ENCODE measurements around the gene PLCH2.
"Not testable (repeated sequence)": the region's sequence is repeated elsewhere in the genome, so short reads cannot be mapped to it uniquely, and the experiment has no call there.

Gene PLCH2

GRCh38 chr1:2476061-2476999, at the start of gene PLCH2:
Gene PLCH2, plus strand, starts transcription at chr1:2476289. Its CDS starts 300 bp downstream, at chr1:2476589.
- no peak for DNase-seq (ENCODE audit: low read depth)

DNA sequence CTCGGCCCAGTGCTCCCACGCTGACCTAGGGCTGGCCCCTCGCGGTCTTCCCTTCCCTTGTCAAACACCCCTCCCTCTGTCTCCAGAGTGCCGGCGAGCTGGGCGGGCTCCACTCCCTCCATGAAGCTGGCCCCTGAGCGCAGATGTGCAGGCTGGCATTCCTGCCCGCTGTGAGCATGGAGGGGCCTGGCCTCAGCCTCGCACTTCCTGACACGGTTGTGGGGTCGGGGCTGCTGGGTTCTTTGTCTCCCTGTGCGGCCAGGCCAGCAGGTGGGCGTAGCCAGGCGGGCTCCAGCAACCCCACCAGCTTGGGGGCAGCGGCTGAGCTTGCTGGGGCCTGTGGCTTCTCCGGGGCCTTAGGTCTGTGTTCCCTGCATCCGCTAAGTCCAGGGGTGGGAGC, 49.5 kb upstream of the PLCH2 start:
- no peak for DNase-seq (ENCODE audit: low read depth)

DNA sequence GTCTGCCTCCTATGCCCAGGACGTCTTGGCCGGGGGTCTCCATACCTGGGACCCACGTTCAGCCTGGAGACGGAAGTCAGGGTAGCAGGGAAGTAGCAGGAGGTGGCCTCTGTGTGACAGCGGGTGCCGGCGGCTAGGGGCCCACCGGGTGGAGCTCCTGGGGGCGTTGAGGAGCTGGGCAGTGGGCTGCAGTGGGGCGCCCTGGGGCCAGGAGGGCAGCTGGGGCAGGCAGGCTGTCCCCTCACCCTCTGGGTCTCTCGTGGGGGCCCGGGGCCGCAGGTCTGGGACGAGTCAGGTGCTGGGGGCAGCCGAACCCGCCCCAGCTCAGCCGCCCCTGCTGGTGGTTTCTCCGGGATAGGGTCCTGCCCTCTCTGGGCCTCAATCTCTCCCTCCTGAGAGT, 49.0 kb upstream of the PLCH2 start:
- DNase-seq (ENCODE audit: low read depth) = no peak

- DNase-seq (ENCODE audit: low read depth) = no peak
Observed at GRCh38 chr1:2427976-2428375, 48.1 kb upstream of the PLCH2 start.

DNA sequence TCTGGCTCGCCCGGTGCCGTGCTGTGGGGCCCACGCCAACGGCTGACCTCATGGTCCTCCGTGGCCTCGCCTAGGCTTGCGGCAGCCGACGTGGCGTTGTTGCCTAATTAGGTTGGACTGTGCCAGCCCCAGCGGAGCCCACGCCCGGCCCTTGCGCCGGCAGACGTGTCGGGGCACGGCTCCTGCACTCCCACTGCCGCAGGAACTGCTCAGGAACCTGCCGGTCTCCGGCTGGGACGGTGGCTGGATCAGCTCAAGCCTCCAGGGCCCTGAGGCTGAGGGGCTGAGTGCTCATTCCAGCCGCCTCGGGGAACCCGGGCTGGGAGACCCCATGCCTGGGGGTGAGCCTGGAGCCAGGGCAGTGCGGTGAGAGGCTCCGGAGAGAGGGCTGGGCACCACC, 47.6 kb upstream of the PLCH2 start:
- DNase-seq (ENCODE audit: low read depth) = no peak

DNA sequence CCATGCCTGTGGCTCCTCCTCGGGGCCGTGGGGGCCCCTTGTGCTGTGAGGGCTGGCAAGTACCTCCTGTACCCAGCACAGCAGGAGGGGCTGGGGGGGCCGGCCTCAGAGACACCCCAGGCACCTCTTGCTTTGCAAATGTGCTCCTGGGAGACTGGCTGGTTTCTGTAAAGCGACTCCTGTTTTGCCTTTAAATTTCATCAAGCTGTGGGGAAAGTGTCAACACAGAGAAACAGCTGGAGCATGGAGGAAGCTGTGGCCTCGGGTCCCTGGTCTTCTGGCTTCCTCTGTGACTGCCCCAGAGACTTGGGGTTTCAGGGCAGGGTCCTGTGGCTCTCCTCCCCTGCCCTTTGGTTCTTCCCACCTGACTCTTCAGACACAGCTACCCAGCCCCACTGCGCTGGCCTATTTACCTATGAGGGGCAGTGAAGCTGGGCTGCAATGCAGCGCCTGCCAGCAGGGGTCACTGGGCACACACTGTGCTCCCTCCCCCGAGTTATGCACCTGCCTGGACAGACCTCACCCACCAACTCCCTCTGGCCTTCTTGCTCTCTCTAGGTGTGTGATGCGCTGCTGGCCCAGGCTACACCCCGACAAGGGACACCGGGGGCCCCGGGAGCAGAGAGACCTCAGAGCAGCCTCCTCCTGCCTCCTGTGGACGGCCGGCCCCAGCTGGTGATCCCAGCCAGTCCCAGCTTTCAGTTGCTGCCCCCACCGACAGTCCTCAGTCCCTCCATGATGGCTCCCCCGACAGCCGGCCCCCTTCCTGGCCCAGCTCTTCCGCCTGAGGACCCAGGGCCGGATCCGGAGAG, 46.1 kb upstream of the PLCH2 start:
- no peak for DNase-seq (ENCODE audit: low read depth)

DNA sequence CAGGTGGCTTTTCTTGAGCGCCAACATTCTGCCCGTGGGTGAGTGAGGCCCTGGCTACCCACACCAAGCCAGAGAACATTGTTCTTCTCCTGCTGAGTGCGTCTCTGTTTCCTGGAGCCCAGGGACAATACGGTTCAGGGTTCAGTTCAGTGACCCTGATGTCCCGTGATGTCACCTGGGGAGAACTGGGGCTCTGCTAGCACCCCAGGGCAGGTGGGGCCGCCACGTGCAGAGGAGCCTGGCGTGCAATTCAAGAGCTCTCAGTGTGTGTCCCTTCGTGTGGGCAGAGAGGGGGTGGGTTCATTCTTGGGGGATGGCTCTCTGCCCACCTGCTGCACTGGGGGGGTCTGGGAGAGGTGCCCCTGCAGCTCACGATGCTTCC, 45.5 kb upstream of the PLCH2 start:
- DNase-seq (ENCODE audit: low read depth) = no peak

- DNase-seq (ENCODE audit: low read depth) = no peak
Observed at GRCh38 chr1:2431103-2431502, 45.0 kb upstream of the PLCH2 start.

DNA sequence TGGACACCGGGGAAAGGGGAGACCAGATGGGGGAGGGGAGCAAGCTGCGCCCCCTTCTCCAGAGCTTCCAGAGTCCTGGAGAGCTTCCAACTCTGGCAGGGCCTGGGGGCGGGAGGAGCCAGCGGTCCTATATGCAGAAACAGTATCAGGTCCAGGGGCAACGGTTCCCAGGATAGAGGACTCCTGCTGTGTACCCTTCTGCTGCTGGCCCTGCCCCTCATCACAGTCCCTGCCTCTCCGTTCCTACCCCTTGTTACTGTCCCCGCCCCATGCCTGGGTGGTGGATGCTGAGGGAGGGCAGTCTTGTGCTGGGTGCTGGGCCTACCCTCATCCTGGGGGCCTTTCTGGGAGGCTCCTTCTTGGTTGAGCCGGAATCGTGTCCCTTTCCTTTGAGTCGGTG, 44.6 kb upstream of the PLCH2 start:
- DNase-seq (ENCODE audit: low read depth) = no peak

DNA sequence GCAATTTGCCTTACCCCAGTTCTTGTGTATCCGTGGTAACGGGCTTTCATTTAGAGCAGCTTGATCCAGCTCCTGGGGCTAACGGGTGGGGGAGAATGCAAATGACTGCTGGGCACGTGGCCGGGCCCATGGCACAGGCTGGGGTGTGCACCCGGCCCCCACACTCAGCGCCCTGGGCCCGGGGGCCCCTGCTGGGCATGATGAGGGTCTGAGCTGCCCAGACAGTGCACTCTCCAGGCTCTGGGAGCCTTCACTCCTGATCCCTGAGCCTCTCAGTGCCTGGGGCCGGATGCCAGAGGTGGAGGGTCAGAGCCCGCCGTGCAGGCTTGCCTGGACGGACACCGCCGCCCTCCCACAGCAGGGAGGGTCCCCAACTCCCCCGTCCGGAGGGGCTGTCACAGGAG, 43.6 kb upstream of the PLCH2 start:
- DNase-seq (ENCODE audit: low read depth) = no peak

GRCh38 chr1:2433196-2433595, 42.9 kb upstream of the PLCH2 start:
- DNase-seq (ENCODE audit: low read depth) = no peak

DNA sequence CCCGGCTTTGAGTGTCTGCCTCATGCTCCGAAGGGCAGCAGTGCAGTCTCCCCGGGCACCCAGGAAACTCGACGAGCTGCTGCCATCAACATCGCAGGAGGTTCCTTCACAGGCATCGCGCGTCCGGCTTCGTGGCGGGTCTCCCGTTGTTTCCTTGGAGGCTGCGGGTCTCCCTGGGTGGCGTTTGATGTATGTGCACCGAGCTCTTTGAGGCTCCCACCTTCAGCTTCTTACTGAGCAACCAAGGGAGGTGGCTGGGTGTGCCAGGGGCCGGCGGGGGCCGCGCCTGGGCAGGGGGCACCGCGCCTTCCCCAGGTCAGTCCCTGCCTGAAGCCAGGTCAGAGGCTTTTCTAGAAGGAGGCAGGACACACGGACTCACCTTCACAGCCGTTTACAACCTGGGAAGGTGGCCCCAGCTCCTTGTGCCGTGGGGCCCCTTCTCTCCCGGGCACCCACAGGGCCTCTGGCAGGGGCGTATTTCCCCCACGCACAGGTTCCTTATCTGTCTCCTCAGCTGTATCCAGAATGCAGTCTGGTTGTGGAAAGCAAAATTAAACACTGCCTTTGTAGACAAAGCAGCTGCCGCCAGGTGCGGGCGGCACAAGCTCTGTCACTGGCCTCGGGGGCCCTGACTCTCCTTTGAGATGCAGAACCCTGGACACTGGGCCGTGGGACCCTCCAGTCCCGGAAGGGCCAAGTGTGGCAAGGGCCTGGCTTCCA, 42.0 kb upstream of the PLCH2 start:
- no peak for DNase-seq (ENCODE audit: low read depth)

GRCh38 chr1:2435091-2435490, 41.0 kb upstream of the PLCH2 start:
- no peak for DNase-seq (ENCODE audit: low read depth)

DNA sequence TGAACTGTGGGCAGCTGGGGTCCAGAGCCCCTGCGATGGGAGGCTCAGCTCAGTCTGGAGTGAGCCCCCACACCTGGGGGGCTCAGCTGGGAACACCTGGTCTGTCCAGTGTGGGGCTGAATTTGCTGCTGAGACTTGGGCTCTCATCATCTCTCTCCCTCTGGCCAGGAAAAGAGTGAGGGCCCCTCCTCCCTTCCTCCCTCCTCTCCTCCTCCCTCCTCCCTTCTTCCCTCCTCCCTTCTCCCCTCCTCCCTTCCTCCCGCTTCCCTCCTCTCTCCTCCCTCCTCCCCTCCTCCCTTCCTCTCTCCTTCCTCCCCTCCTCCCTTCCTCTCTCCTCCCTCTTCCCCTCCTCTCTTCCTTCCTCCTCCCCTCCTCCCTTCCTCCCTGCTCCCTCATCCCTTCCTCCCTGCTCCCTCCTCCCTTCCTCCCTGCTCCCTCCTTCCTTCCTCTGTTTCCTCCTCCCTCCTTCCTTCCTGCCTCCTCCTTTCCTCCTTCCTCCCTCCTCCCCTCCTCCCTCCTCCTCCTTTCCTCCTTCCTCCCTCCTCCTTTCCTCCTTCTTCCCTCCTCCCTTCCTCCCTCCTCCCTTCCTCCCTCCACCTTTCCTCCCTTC, 40.2 kb upstream of the PLCH2 start:
- DNase-seq (ENCODE audit: low read depth) = no peak

GRCh38 chr1:2436876-2437275, 39.2 kb upstream of the PLCH2 start:
- DNase-seq (ENCODE audit: low read depth) = no peak

DNA sequence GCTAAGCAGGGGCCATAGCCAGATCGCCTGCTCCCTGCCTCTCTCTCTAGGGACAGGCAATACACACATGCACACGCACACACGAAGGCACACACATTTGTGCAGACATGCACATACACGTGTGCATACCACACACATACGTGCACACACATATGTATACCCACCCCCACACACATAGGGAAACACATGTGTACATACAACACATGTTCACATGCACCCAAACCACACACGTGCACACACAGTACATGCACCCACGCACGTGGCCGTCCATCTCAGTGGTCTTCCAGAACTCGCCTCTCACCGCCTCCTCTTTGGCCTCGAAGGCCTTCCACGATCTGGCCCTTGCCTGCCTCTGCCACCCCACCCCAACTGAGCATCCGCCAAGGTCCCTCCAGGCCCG, 38.5 kb upstream of the PLCH2 start:
- DNase-seq (ENCODE audit: low read depth) = no peak

DNA sequence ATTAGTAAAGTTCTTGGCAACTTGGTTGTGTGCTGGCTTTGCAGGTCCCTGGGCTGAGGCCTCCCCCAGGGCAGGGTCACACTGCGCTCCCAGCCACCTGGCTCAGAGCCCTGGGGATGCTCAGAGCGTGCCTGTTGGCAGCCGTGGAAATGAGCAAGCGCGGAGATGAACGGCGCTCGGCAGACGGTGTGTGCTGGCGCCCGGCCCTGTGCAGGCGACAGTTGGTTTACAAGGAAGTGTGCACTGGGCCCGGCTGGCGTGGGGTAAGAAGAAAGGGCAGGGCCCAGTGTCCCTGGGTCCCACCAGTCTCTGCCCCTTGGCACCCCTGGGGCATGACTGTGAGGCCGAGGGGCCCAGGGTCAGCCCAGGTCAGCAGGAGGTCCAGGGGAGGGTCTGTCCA, 38.1 kb upstream of the PLCH2 start:
- no peak for DNase-seq (ENCODE audit: low read depth)

DNA sequence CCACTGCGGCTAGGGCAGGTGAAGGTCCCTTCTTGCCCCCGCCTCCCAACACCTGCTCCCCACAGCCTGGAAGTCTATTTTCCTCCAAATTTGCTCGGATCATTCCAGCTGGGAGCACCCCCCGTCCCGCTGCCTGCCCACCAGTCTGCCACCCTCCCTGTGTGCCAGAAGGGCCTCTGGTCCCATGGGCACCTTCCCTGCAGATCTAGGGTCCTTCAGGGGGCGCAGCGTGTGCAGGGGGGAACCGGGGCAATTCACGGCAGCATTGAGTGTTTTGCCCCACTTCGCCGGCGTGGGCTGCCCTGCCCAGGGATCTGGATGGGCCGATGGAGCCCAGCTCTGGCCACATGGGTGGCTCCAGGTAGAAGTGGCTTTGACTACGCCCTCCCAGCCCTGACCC, 37.4 kb upstream of the PLCH2 start:
- DNase-seq (ENCODE audit: low read depth) = no peak

DNA sequence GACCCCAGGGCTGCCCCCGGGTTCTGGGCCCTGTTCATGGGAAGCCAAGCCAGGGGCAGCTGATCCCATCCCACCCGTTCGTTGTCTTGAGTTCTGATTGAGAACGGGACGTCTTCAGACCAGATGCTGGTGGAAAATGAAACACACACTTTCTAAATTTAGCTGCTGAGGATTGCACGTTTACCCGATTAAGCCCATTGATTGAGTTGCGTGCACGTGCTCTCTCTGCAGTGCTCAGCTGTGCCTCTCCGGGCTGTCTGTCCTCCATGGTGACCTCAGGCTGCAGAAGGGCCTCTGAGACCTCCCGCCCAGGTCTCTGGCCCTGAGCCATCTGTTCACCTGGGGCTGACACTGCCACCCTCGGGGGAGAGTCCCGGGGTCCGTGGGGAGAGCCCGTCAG, 36.7 kb upstream of the PLCH2 start:
- no peak for DNase-seq (ENCODE audit: low read depth)

- DNase-seq (ENCODE audit: low read depth) = not testable (repeated sequence)
Observed at GRCh38 chr1:2440346-2440745, 35.7 kb upstream of the PLCH2 start.

DNA sequence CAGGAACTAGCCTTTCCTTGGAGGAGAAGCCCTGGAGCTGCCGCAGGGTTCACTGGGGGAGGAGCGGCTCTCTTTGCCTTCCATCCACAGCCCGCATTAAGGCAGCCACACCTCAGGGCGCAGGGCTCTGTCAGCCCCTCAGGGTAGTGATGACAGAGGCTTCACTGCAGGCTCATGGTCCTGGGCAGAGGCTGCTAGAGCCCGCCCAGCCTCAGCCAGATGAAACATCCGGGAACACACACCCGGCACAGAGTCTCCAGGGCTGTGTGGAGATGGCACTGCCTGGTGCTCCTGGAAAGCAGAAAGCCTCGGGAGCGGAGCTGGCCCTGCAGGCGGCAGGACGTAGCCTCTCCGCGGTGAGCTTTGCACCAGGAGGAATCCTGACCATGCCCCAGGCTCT, 34.3 kb upstream of the PLCH2 start:
- DNase-seq (ENCODE audit: low read depth) = no peak

DNA sequence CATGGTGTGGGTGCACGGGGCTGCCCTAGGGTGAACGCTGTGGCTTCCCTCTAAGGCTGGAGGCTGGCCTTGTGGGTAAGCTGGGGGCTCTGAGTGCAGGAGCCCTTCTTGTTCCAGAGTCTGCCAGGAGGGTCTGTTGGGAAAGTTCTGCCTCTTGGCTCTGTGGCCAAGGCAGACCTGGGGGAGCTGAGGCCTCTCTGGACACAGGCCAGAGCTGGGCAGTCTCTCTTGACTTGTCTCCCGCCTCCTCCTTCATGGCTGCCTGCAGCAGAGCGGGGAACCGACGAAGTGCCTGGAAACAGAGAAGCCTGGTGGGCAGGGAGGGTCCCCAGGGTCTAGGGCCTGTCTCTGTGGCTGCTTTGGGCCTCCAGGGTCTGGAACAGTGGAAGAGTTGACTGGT, 33.4 kb upstream of the PLCH2 start:
- no peak for DNase-seq (ENCODE audit: low read depth)

All from activated T-helper 1 cell treated with Interleukin-2 at 50 U/mL for 16 hours (primary cell).